ENCODE data around the gene MCC.

The MCC gene

GRCh38 chr5:113142186-113142585 lies 346.1 kb downstream of the MCC start:
- no peak for DNase-seq (ENCODE audit: low spot score)

- no peak for DNase-seq (ENCODE audit: low spot score)
These were observed 347.2 kb downstream of the MCC start for GRCh38 chr5:113140837-113141671.

- DNase-seq (ENCODE audit: low spot score), result no peak
These were observed 354.9 kb downstream of the MCC start for GRCh38 chr5:113133211-113133975.

- no peak for DNase-seq (ENCODE audit: low spot score)
These were observed 355.7 kb downstream of the MCC start for GRCh38 chr5:113132564-113132963.

GRCh38 chr5:113128641-113129330 lies 359.5 kb downstream of the MCC start:
- no peak for DNase-seq (ENCODE audit: low spot score)

GRCh38 chr5:113128082-113128481 lies 360.2 kb downstream of the MCC start:
- DNase-seq (ENCODE audit: low spot score), result no peak

- DNase-seq (ENCODE audit: low spot score), result no peak
These were observed 361.2 kb downstream of the MCC start for GRCh38 chr5:113127021-113127420.

- no peak for DNase-seq (ENCODE audit: low spot score)
These were observed 362.9 kb downstream of the MCC start for GRCh38 chr5:113125371-113125770.

- no peak for DNase-seq (ENCODE audit: low spot score)
These were observed 363.3 kb downstream of the MCC start for GRCh38 chr5:113124914-113125313.

GRCh38 chr5:113124265-113124664 lies 364.0 kb downstream of the MCC start:
- no peak for DNase-seq (ENCODE audit: low spot score)

GRCh38 chr5:113123618-113124017 lies 364.6 kb downstream of the MCC start:
- DNase-seq (ENCODE audit: low spot score), result no peak

- no peak for DNase-seq (ENCODE audit: low spot score)
These were observed 366.2 kb downstream of the MCC start for GRCh38 chr5:113122053-113122452.

GRCh38 chr5:113119246-113119924 lies 368.9 kb downstream of the MCC start:
- DNase-seq (ENCODE audit: low spot score), result no peak

- DNase-seq (ENCODE audit: low spot score), result no peak
These were observed 369.5 kb downstream of the MCC start for GRCh38 chr5:113118765-113119164.

- no peak for DNase-seq (ENCODE audit: low spot score)
These were observed 370.0 kb downstream of the MCC start for GRCh38 chr5:113118298-113118697.

GRCh38 chr5:113117543-113118115 lies 370.6 kb downstream of the MCC start:
- no peak for DNase-seq (ENCODE audit: low spot score)

GRCh38 chr5:113115956-113116355 lies 372.3 kb downstream of the MCC start:
- no peak for DNase-seq (ENCODE audit: low spot score)

GRCh38 chr5:113115061-113115460 lies 373.2 kb downstream of the MCC start:
- no peak for DNase-seq (ENCODE audit: low spot score)

GRCh38 chr5:113114559-113114958 lies 373.7 kb downstream of the MCC start:
- no peak for DNase-seq (ENCODE audit: low spot score)

- DNase-seq (ENCODE audit: low spot score), result no peak
These were observed 375.8 kb downstream of the MCC start for GRCh38 chr5:113112435-113112834.

GRCh38 chr5:113110117-113110516 lies 378.1 kb downstream of the MCC start:
- DNase-seq (ENCODE audit: low spot score), result no peak

GRCh38 chr5:113109344-113109743 lies 378.9 kb downstream of the MCC start:
- DNase-seq (ENCODE audit: low spot score), result no peak

Measured in hematopoietic multipotent progenitor cell treated with erythropoietin and hydrocortisone succinate and interleukin-3 and kit ligand, for 17 days (in vitro differentiated cells).